ENCODE measurements around the gene MEF2B.
"Not testable (repeated sequence)": the region's sequence is repeated elsewhere in the genome, so short reads cannot be mapped to it uniquely, and the experiment has no call there.

MEF2B gene

GRCh38 chr19:19155495-19156219 lies 14.4 kb downstream of the MEF2B start:
- DNase-seq (ENCODE audit: low spot score): no peak

- DNase-seq (ENCODE audit: low spot score): no peak
Observed at GRCh38 chr19:19154768-19155494, 15.1 kb downstream of the MEF2B start.

GRCh38 chr19:19152668-19153384 lies 17.2 kb downstream of the MEF2B start:
- no peak for DNase-seq (ENCODE audit: low spot score)

- no peak for DNase-seq (ENCODE audit: low spot score)
Observed at GRCh38 chr19:19151418-19151817, 18.6 kb downstream of the MEF2B start.

GRCh38 chr19:19149435-19149834 lies 20.6 kb downstream of the MEF2B start:
- no peak for DNase-seq (ENCODE audit: low spot score)

GRCh38 chr19:19148504-19148903 lies 21.6 kb downstream of the MEF2B start:
- not testable (repeated sequence) for DNase-seq (ENCODE audit: low spot score)

- no peak for DNase-seq (ENCODE audit: low spot score)
Observed at GRCh38 chr19:19147344-19147743, 22.7 kb downstream of the MEF2B start.

GRCh38 chr19:19146865-19147264 lies 23.2 kb downstream of the MEF2B start:
- no peak for DNase-seq (ENCODE audit: low spot score)

GRCh38 chr19:19145684-19146608 lies 24.1 kb downstream of the MEF2B start:
- DNase-seq (ENCODE audit: low spot score): peak; percentile 86

- DNase-seq (ENCODE audit: low spot score): no peak
Observed at GRCh38 chr19:19145281-19145680, 24.8 kb downstream of the MEF2B start.

GRCh38 chr19:19142347-19142746 lies 27.7 kb downstream of the MEF2B start:
- no peak for DNase-seq (ENCODE audit: low spot score)

- no peak for DNase-seq (ENCODE audit: low spot score)
Observed at GRCh38 chr19:19140476-19140875, 29.6 kb downstream of the MEF2B start.

GRCh38 chr19:19139876-19140229 lies 30.2 kb downstream of the MEF2B start:
- DNase-seq (ENCODE audit: low spot score): no peak

GRCh38 chr19:19138109-19138981 lies 31.7 kb downstream of the MEF2B start, which contains the start of gene TMEM161A:
Gene TMEM161A (minus strand): TSS chr19:19138478. CDS start chr19:19138428, 50 bp downstream.
- DNase-seq (ENCODE audit: low spot score): peak; percentile 100

- peak; percentile 35 for DNase-seq (ENCODE audit: low spot score)
Observed at GRCh38 chr19:19137556-19138108, 32.4 kb downstream of the MEF2B start.

GRCh38 chr19:19135713-19136112 lies 34.4 kb downstream of the MEF2B start:
- DNase-seq (ENCODE audit: low spot score): not testable (repeated sequence)

- no peak for DNase-seq (ENCODE audit: low spot score)
Observed at GRCh38 chr19:19134687-19135158, 35.3 kb downstream of the MEF2B start.

GRCh38 chr19:19133985-19134384 lies 36.1 kb downstream of the MEF2B start:
- DNase-seq (ENCODE audit: low spot score): no peak

GRCh38 chr19:19132912-19133311 lies 37.2 kb downstream of the MEF2B start:
- DNase-seq (ENCODE audit: low spot score): no peak

- no peak for DNase-seq (ENCODE audit: low spot score)
Observed at GRCh38 chr19:19131989-19132388, 38.1 kb downstream of the MEF2B start.

All from AG20443 (cell line).